DMS 273 treated with DMSO at 0.1 percent for 48 hours (cell line): ENCODE data around the gene CAPZB.

ENCODE experiments used
- DNase-seq: peaks from one replicate; lab custom pipeline; 2025; lab: John Stamatoyannopoulos, UW

Gene CAPZB

GRCh38 chr1:19448491-19449439 is 36.6 kb downstream of the CAPZB start:
- DNase-seq: peak; percentile 66

GRCh38 chr1:19447550-19447949 is 37.8 kb downstream of the CAPZB start:
- no peak for DNase-seq

- no peak for DNase-seq
Observed at GRCh38 chr1:19445417-19446342, 39.7 kb downstream of the CAPZB start.

GRCh38 chr1:19444296-19445021 is 40.9 kb downstream of the CAPZB start:
- no peak for DNase-seq

- no peak for DNase-seq
Observed at GRCh38 chr1:19443326-19443725, 42.0 kb downstream of the CAPZB start.

GRCh38 chr1:19442154-19443096 is 42.9 kb downstream of the CAPZB start:
- DNase-seq: no peak

- DNase-seq: no peak
Observed at GRCh38 chr1:19441048-19441780, 44.1 kb downstream of the CAPZB start.

- no peak for DNase-seq
Observed at GRCh38 chr1:19439464-19440171, 45.7 kb downstream of the CAPZB start.

- no peak for DNase-seq
Observed at GRCh38 chr1:19438516-19439195, 46.7 kb downstream of the CAPZB start.

GRCh38 chr1:19437891-19438294 is 47.4 kb downstream of the CAPZB start:
- DNase-seq: no peak

GRCh38 chr1:19436716-19437476 is 48.4 kb downstream of the CAPZB start:
- no peak for DNase-seq

GRCh38 chr1:19435851-19436455 is 49.4 kb downstream of the CAPZB start:
- no peak for DNase-seq

- no peak for DNase-seq
Observed at GRCh38 chr1:19435181-19435580, 50.2 kb downstream of the CAPZB start.

- no peak for DNase-seq
Observed at GRCh38 chr1:19433719-19433998, 51.7 kb downstream of the CAPZB start.

GRCh38 chr1:19432943-19433718 is 52.2 kb downstream of the CAPZB start:
- no peak for DNase-seq

GRCh38 chr1:19430121-19431068 is 54.9 kb downstream of the CAPZB start:
- DNase-seq: no peak
